ENCODE results near the gene FGFRL1.

The FGFRL1 gene

GRCh38 chr4:1061056-1061700 is 49.8 kb downstream of the FGFRL1 start:
- Histone ChIP-seq H3K27ac (no peak overlapping the region), H3K36me3 (ENCODE audit: insufficient read depth, low read length) (no peaks in the 10 kb centered on the region), H3K9me3 (ENCODE audit: low read depth, low read length) (no peaks in the 10 kb centered on the region), H3K4me3 (no peak overlapping the region), H3K9ac (ENCODE audit: insufficient read length) (no peak overlapping the region)
- TF ChIP-seq FOXP2 (optimal IDR thresholded peaks at IDR 0.05; ENCODE audit: control extremely low read depth, extremely low read length, insufficient read depth) (no peak), POLR2AphosphoS5 (IDR thresholded peaks at IDR 0.05; ENCODE audit: borderline replicate concordance, low read depth, low read length) (no peak), EZH2 (IDR thresholded peaks at IDR 0.05) (no peak)
- DNase-seq (ENCODE audit: low read depth, low spot score) = no peak

GRCh38 chr4:1061760-1062159 is 50.3 kb downstream of the FGFRL1 start:
- no peak overlapping the region for H3K27ac ChIP-seq
- no peaks in the 10 kb centered on the region for H3K9me3 ChIP-seq (ENCODE audit: low read depth, low read length)

GRCh38 chr4:1062419-1062818 is 51.0 kb downstream of the FGFRL1 start:
- TF ChIP-seq FOXP2 (optimal IDR thresholded peaks at IDR 0.05; ENCODE audit: control extremely low read depth, extremely low read length, insufficient read depth) (no peak), POLR2AphosphoS5 (IDR thresholded peaks at IDR 0.05; ENCODE audit: borderline replicate concordance, low read depth, low read length) (no peak), EZH2 (IDR thresholded peaks at IDR 0.05) (no peak)
- H3K9ac ChIP-seq (ENCODE audit: insufficient read length) = no peak overlapping the region

More at GRCh38 chr4:1061760-1062159, 50.3 kb downstream of the FGFRL1 start:
- TF ChIP-seq FOXP2 (optimal IDR thresholded peaks at IDR 0.05; ENCODE audit: control extremely low read depth, extremely low read length, insufficient read depth) (no peak), EZH2 (IDR thresholded peaks at IDR 0.05) (no peak), POLR2AphosphoS5 (IDR thresholded peaks at IDR 0.05; ENCODE audit: borderline replicate concordance, low read depth, low read length) (no peak)
- H3K4me3 ChIP-seq = no peak overlapping the region
- no peak overlapping the region for H3K9ac ChIP-seq (ENCODE audit: insufficient read length)
- no peaks in the 10 kb centered on the region for H3K36me3 ChIP-seq (ENCODE audit: insufficient read depth, low read length)
- no peak for DNase-seq (ENCODE audit: low read depth, low spot score)

DNA sequence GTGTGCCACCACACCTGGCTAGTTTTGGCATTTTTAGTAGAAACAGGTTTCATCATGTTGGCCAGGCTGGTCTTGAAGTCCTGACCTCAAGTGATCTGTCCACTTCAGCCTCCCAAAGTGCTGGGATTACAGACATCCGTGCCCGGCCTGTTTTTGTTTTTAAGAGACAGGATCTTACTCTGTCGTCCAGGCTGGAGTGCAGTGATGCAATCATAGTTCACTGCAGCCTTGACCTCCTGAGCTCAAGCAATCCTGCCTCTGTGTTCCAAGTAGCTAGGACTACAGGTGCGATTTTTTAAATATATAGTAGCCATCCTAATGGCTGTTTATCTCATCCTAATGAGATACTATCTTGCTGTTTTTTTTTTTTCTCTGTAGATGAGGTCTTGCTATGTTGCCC is 54.3 kb downstream of the FGFRL1 start:
- H3K27ac ChIP-seq = no peak overlapping the region
- no peak overlapping the region for H3K9ac ChIP-seq (ENCODE audit: insufficient read length)
- H3K4me3 ChIP-seq = no peak overlapping the region
- no peaks in the 10 kb centered on the region for H3K36me3 ChIP-seq (ENCODE audit: insufficient read depth, low read length)
- DNase-seq (ENCODE audit: low read depth, low spot score) = no peak
- no peaks in the 10 kb centered on the region for H3K9me3 ChIP-seq (ENCODE audit: low read depth, low read length)
- TF ChIP-seq FOXP2 (optimal IDR thresholded peaks at IDR 0.05; ENCODE audit: control extremely low read depth, extremely low read length, insufficient read depth) = no peak
- TF ChIP-seq EZH2 (IDR thresholded peaks at IDR 0.05) = no peak

More at GRCh38 chr4:1062419-1062818, 51.0 kb downstream of the FGFRL1 start:
- DNase-seq (ENCODE audit: low read depth, low spot score) = no peak
- Histone ChIP-seq H3K4me3 (no peak overlapping the region), H3K9me3 (ENCODE audit: low read depth, low read length) (no peaks in the 10 kb centered on the region), H3K27ac (no peak overlapping the region), H3K36me3 (ENCODE audit: insufficient read depth, low read length) (no peaks in the 10 kb centered on the region)

- Histone ChIP-seq H3K4me3 (no peak overlapping the region), H3K9me3 (ENCODE audit: low read depth, low read length) (no peaks in the 10 kb centered on the region), H3K9ac (ENCODE audit: insufficient read length) (no peak overlapping the region), H3K27ac (no peak overlapping the region), H3K36me3 (ENCODE audit: insufficient read depth, low read length) (no peaks in the 10 kb centered on the region)
- no peak for TF ChIP-seq POLR2AphosphoS5 (IDR thresholded peaks at IDR 0.05; ENCODE audit: borderline replicate concordance, low read depth, low read length)
- TF ChIP-seq EZH2 (IDR thresholded peaks at IDR 0.05) = no peak
- TF ChIP-seq FOXP2 (optimal IDR thresholded peaks at IDR 0.05; ENCODE audit: control extremely low read depth, extremely low read length, insufficient read depth) = no peak
- DNase-seq (ENCODE audit: low read depth, low spot score) = no peak
These were observed 58.0 kb downstream of the FGFRL1 start for GRCh38 chr4:1069394-1069793.

DNA sequence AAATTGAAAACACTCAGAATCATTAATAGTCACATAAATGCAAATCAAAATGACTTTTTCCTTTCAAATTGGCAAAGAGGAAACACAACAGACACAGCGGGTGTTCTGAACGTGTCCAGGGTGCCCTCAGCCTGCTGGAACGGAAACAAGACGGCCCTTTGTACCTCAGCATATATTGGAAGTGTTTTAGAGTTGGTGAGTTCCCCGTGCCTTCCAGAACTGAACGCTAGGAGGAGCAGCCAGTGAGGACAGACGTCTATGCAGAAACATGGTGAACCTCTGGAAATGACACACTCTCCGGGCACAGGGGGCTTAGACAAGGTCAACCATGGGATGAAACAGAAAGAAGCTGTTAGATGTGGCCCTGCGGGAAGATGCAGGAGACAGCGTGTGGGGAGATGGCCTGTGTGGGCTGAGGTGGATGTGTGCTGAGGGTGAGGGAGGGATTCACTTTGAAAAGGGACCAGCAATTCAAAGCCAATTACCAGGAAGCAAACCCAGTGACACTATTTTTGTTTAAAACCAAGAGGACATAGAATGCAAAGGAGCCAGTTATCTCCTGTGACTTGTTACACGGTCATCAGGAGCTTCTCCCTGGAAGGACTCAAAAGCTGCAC is 61.5 kb downstream of the FGFRL1 start:
- TF ChIP-seq EZH2 (IDR thresholded peaks at IDR 0.05) (no peak), FOXP2 (optimal IDR thresholded peaks at IDR 0.05; ENCODE audit: control extremely low read depth, extremely low read length, insufficient read depth) (no peak)
- DNase-seq (ENCODE audit: low read depth, low spot score) = no peak

DNA sequence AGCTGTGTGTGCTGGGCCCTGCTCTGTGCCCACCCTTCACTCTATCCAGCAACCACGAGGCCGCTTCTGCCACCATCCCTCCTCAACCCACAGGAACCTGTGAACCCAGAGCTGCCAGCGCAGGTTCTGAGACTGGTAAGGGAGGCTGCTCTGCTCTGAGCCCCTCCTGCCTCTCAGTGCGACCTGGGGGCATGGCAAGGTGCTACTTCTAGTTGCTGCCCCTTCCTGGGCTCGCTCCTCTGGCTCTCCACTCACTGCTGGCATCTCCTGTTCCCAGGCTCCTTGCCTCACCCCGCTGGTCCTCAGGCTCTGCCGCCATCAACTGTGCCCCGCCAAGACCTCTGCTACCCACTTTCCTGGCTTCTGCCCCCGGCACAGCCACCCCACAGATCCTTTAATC is 62.7 kb downstream of the FGFRL1 start:
- TF ChIP-seq EZH2 (IDR thresholded peaks at IDR 0.05) (no peak), FOXP2 (optimal IDR thresholded peaks at IDR 0.05; ENCODE audit: control extremely low read depth, extremely low read length, insufficient read depth) (no peak), POLR2AphosphoS5 (IDR thresholded peaks at IDR 0.05; ENCODE audit: borderline replicate concordance, low read depth, low read length) (no peak)
- no peak for DNase-seq (ENCODE audit: low read depth, low spot score)
- Histone ChIP-seq H3K9ac (ENCODE audit: insufficient read length) (no peak overlapping the region), H3K9me3 (ENCODE audit: low read depth, low read length) (no peaks in the 10 kb centered on the region), H3K36me3 (ENCODE audit: insufficient read depth, low read length) (no peaks in the 10 kb centered on the region), H3K27ac (no peak overlapping the region), H3K4me3 (no peak overlapping the region)

More for the DNA sequence above, 61.5 kb downstream of the FGFRL1 start:
- no peaks in the 10 kb centered on the region for H3K9me3 ChIP-seq (ENCODE audit: low read depth, low read length)
- no peaks in the 10 kb centered on the region for H3K36me3 ChIP-seq (ENCODE audit: insufficient read depth, low read length)
- H3K4me3 ChIP-seq = no peak overlapping the region
- H3K27ac ChIP-seq = no peak overlapping the region
- no peak overlapping the region for H3K9ac ChIP-seq (ENCODE audit: insufficient read length)

- Histone ChIP-seq H3K9me3 (ENCODE audit: low read depth, low read length) (no peaks in the 10 kb centered on the region), H3K4me3 (no peak overlapping the region), H3K27ac (no peak overlapping the region), H3K9ac (ENCODE audit: insufficient read length) (no peak overlapping the region), H3K36me3 (ENCODE audit: insufficient read depth, low read length) (no peaks in the 10 kb centered on the region)
- TF ChIP-seq EZH2 (IDR thresholded peaks at IDR 0.05) (no peak), FOXP2 (optimal IDR thresholded peaks at IDR 0.05; ENCODE audit: control extremely low read depth, extremely low read length, insufficient read depth) (no peak), POLR2AphosphoS5 (IDR thresholded peaks at IDR 0.05; ENCODE audit: borderline replicate concordance, low read depth, low read length) (no peak)
- DNase-seq (ENCODE audit: low read depth, low spot score) = no peak
These were observed 63.8 kb downstream of the FGFRL1 start for GRCh38 chr4:1075225-1075624.

All from SK-N-MC (cell line).